A549 (cell line): Measurements from ENCODE around the gene LRIG3. TPM values are rescaled to one million over a fixed set of nuclear protein-coding genes. Genes with fewer than 3 reads are reported as not detected.

ENCODE experiments used
- ATAC-seq, 2 experiments: fragments of 200-7000 bp in 1 of 2; fragments of >200 bp in 1 of 2; cut with Nextera tagmentation in 1 of 2; cut with Tn5 transposase in 1 of 2; 3 replicates each; pipeline versions ENCODE4 v1.8.0 to v1.9.1; 2018 to 2020; ENCODE audit warnings: mild to moderate bottlenecking in 1 of 2, moderate library complexity in 1 of 2
- CTCF ChIA-PET: fragments of 300-600 bp; sonication (Branson Sonifier 250); formaldehyde crosslinking; extraction: SDS; loops from one replicate; lab custom pipeline; 2021; ENCODE audit warnings: antibody characterized with exemption, inconsistent platforms; lab: Yijun Ruan, JAX
- POLR2A ChIA-PET: fragments of 350-600 bp; formaldehyde crosslinking; extraction: SDS; loops from one replicate; lab custom pipeline; 2021; ENCODE audit warnings: antibody characterized with exemption, inconsistent platforms; lab: Yijun Ruan, JAX
- DNase-seq, 2 experiments: peaks; one replicate each; pipeline versions ENCODE4 v3.0.0 to v3.0.0-alpha.2; 2011 to 2016; ENCODE audit warnings: low read depth in 1 of 2, low spot score in 1 of 2
- FAIRE-seq: peaks from 2 replicates; lab custom pipeline; 2011; peaks lifted over from hg19 to GRCh38; lab: Jason Lieb, UNC
- H3K27ac ChIP-seq, 2 experiments: fragments of >200 bp; sonication (Bioruptor Twin); formaldehyde crosslinking; 3 replicates each; pipeline ENCODE4 v1.5.1; 2016 to 2017
- H3K4me1 ChIP-seq: fragments of >200 bp; sonication (Bioruptor Twin); formaldehyde crosslinking; 3 replicates; pipeline ENCODE4 v1.6.1; 2016
- H3K4me2 ChIP-seq: fragments of >200 bp; sonication (Bioruptor Twin); formaldehyde crosslinking; 3 replicates; pipeline ENCODE4 v1.6.1; 2016
- H3K4me3 ChIP-seq: fragments of >200 bp; sonication (Bioruptor Twin); formaldehyde crosslinking; 3 replicates; pipeline ENCODE4 v1.5.1; 2016
- H3K9me3 ChIP-seq: fragments of >200 bp; sonication (Bioruptor Twin); formaldehyde crosslinking; 3 replicates; pipeline ENCODE4 v1.6.1; 2016
- CHD2 ChIP-seq: fragments of 150-350 bp; IDR thresholded peaks from 2 replicates; pipeline ENCODE4 v1.6.1; 2014; ENCODE audit warnings: low read length; ENCODE audit not compliant: partially characterized antibody
- EHF ChIP-seq: fragments of 250-450 bp; sonication (Bioruptor Pico); IDR thresholded peaks from 2 replicates; pipeline ENCODE4 v1.5.0; 2020; ENCODE audit warnings: mild to moderate bottlenecking
- ESRRA ChIP-seq: fragments of 150-350 bp; IDR thresholded peaks from 2 replicates; pipeline ENCODE4 v1.6.1; 2014; ENCODE audit warnings: mild to moderate bottlenecking, low read length, borderline replicate concordance
- FOSL2 ChIP-seq, 2 experiments: fragments of 450-650 bp in 1 of 2; fragments of >200 bp in 1 of 2; sonication (Bioruptor Twin) in 1 of 2; formaldehyde crosslinking; IDR thresholded peaks; 2 replicates each; pipeline versions ENCODE4 v1.5.0 to v1.6.1; 2016 to 2020; ENCODE audit warnings: mild to moderate bottlenecking in 1 of 2, moderate library complexity in 1 of 2
- GATA3 ChIP-seq: IDR thresholded peaks from 2 replicates; pipeline ENCODE4 v1.6.1; 2012; ENCODE audit warnings: borderline replicate concordance
- HOXB5 ChIP-seq: fragments of 250-450 bp; sonication (Bioruptor Pico); IDR thresholded peaks from 2 replicates; pipeline ENCODE4 v1.5.0; 2020; ENCODE audit warnings: mild to moderate bottlenecking, moderate library complexity
- JUN ChIP-seq, 2 experiments: fragments of >200 bp; sonication (Bioruptor Twin); formaldehyde crosslinking; IDR thresholded peaks; 2 replicates in 1 of 2; 3 replicates in 1 of 2; pipeline ENCODE4 v1.6.1; 2016 to 2017
- JUNB ChIP-seq: fragments of >200 bp; sonication (Bioruptor Twin); formaldehyde crosslinking; IDR thresholded peaks from 2 replicates; pipeline ENCODE4 v1.6.1; 2016
- KDM5A ChIP-seq: fragments of 200-600 bp; sonication (generic); IDR thresholded peaks from 2 replicates; pipeline ENCODE4 v1.6.1; 2016; ENCODE audit warnings: antibody characterized with exemption, mild to moderate bottlenecking
- MAZ ChIP-seq: fragments of 150-350 bp; IDR thresholded peaks from 2 replicates; pipeline ENCODE4 v1.6.1; 2014; ENCODE audit warnings: antibody characterized with exemption, low read depth, low read length, borderline replicate concordance
- NFE2L2 ChIP-seq: fragments of 150-350 bp; conservative IDR thresholded peaks from 2 replicates; pipeline ENCODE4 v1.6.1; 2014; ENCODE audit warnings: low read length
- NPAS2 ChIP-seq: fragments of 250-450 bp; sonication (Bioruptor Pico); IDR thresholded peaks from 2 replicates; pipeline ENCODE4 v1.8.0; 2022; ENCODE audit warnings: mild to moderate bottlenecking, moderate library complexity, borderline replicate concordance
- NR3C1 ChIP-seq: fragments of >200 bp; sonication (Bioruptor Twin); formaldehyde crosslinking; IDR thresholded peaks from 3 replicates; pipeline ENCODE4 v1.6.1; 2017
- POLR2A ChIP-seq: IDR thresholded peaks from 2 replicates; pipeline ENCODE4 v1.6.1; 2012; ENCODE audit warnings: mild to moderate bottlenecking, low read length
- POLR2AphosphoS2 ChIP-seq: conservative IDR thresholded peaks from 2 replicates; pipeline ENCODE4 v1.6.1; 2012; ENCODE audit warnings: low read length, improper control_type of control experiment, inconsistent platforms
- RAD21 ChIP-seq, 2 experiments: fragments of >200 bp in 1 of 2; sonication (Bioruptor Twin) in 1 of 2; formaldehyde crosslinking in 1 of 2; IDR thresholded peaks in 1 of 2; conservative IDR thresholded peaks in 1 of 2; 2 replicates in 1 of 2; 3 replicates in 1 of 2; pipeline ENCODE4 v1.6.1; 2012 to 2018; ENCODE audit warnings: inconsistent platforms in 1 of 2
- RFX5 ChIP-seq: fragments of 450-650 bp; IDR thresholded peaks from 2 replicates; pipeline ENCODE4 v1.7.1; 2014; ENCODE audit warnings: antibody characterized with exemption, mild to moderate bottlenecking, moderate library complexity
- SMC3 ChIP-seq: fragments of >200 bp; sonication (Bioruptor Twin); formaldehyde crosslinking; IDR thresholded peaks from 3 replicates; pipeline ENCODE4 v1.6.1; 2018; ENCODE audit warnings: inconsistent platforms
- TFCP2L1 ChIP-seq: fragments of 250-450 bp; sonication (Bioruptor Pico); IDR thresholded peaks from 2 replicates; pipeline ENCODE4 v1.5.0; 2021; ENCODE audit warnings: mild to moderate bottlenecking
- ZNF302 ChIP-seq: fragments of 250-450 bp; sonication (Bioruptor Pico); IDR thresholded peaks from 2 replicates; pipeline ENCODE4 v1.9.0; 2021; ENCODE audit warnings: inconsistent platforms, mild to moderate bottlenecking, moderate library complexity
- ZSCAN20 ChIP-seq: fragments of 250-450 bp; sonication (Bioruptor Pico); IDR thresholded peaks from 2 replicates; pipeline ENCODE4 v1.8.0; 2022; ENCODE audit warnings: mild to moderate bottlenecking, moderate library complexity
- WGBS: methylation state at CpG from one replicate; pipeline ENCODE4 v1.1.6; 2017; ENCODE audit errors: missing lambda C conversion rate; 5-methylcytosine and 5-hydroxymethylcytosine counted together
- polyA plus RNA-seq, 4 experiments: library from polyadenylated mRNA; depleted of rRNA in 3 of 4; stranded (reverse); fragments of >200 nt; fragmentation: RNase III in 1 of 4; extraction: RNeasy Plus Mini Kit Qiagen cat#74134 plus additional on column Dnase treatment in 1 of 4; gene quantifications; 2 replicates in 3 of 4; 3 replicates in 1 of 4; pipeline ENCODE4 v1.2.3, GENCODE V29; 2011 to 2017
- TF ChIP-seq, protein P1 (sequence below): fragments of 250-450 bp; sonication (Bioruptor Pico); IDR thresholded peaks from 2 replicates; pipeline ENCODE4 v1.5.0; 2021; ENCODE audit warnings: mild to moderate bottlenecking, moderate library complexity, borderline replicate concordance
- TF ChIP-seq, protein P2 (sequence below): fragments of 250-450 bp; sonication (Bioruptor Pico); IDR thresholded peaks from 2 replicates; pipeline ENCODE4 v1.5.0; 2020; ENCODE audit warnings: low read depth, mild to moderate bottlenecking, moderate library complexity
- TF ChIP-seq, protein P3 (sequence below): fragments of >200 bp; sonication (Bioruptor Twin); formaldehyde crosslinking; IDR thresholded peaks from 2 replicates; pipeline ENCODE4 v1.6.1; 2016
- TF ChIP-seq, protein P4 (sequence below): IDR thresholded peaks from 2 replicates; pipeline ENCODE4 v1.6.1; 2012
- TF ChIP-seq, protein P5 (sequence below): fragments of 450-650 bp; IDR thresholded peaks from 2 replicates; pipeline ENCODE4 v1.6.1; 2014; ENCODE audit warnings: antibody characterized with exemption

Gene LRIG3
- polyA plus RNA-seq, 2 of the 4 experiments (the other 2 are of a cell fraction): 3.7 to 16.4 TPM

DNA sequence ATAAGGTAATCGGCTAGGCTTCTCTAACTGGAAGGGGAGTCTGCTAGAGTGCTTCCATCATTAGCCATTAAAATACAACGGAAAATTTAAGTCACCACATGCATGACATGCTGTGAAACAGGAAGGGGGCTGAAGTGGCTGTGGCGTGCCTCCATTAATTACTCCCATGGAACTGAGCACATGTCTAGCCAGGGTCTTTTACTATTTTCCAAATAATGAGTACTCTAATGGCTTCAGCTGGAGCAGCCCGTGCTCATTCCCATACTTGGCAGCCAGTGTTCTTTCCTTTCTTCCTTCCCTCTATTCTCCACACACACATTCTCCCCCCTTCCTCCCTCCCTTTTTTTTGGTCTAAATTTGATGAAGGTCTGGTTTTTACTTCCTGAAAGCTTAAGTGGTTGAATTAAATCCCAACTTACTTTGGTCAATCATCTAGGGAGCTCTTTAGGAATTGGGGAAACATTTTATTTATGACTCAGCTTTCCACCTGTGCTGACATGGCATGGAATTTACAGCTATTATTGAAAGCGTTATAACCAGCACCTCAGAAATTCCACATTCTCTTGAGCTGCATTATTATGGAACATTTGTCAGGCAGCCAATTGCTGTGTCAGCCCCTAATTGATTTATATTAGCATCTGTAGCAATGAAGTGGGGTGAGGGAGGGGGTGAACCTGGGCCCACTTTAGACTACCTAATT lies 72.3 kb downstream of the LRIG3 start:
- DNase-seq (no peak), ATAC-seq (no peak), FAIRE-seq (no peak)
- Histone ChIP-seq H3K4me1 (no peaks in the 10 kb centered on the region), H3K4me2 (no peak overlapping the region), H3K27ac (no peak overlapping the region), H3K9me3 (no peaks in the 10 kb centered on the region), H3K4me3 (no peak overlapping the region)
- POLR2A ChIA-PET: no interaction called here
- CTCF ChIA-PET: no interaction called here
- WGBS: 36% methylated on average over 5 of the region's 5 CpGs
- TF ChIP-seq SMC3 (no peak), HOXB5 (CRISPR knock-in tag) (no peak), EHF (CRISPR knock-in tag) (no peak), ZNF302 (no peak), POLR2AphosphoS2 (no peak), RFX5 (no peak), ZSCAN20 (CRISPR knock-in tag) (no peak), ESRRA (no peak), JUNB (no peak), NFE2L2 (no peak), KDM5A (no peak), TFCP2L1 (CRISPR knock-in tag) (no peak)
- TF ChIP-seq, protein P1, sequence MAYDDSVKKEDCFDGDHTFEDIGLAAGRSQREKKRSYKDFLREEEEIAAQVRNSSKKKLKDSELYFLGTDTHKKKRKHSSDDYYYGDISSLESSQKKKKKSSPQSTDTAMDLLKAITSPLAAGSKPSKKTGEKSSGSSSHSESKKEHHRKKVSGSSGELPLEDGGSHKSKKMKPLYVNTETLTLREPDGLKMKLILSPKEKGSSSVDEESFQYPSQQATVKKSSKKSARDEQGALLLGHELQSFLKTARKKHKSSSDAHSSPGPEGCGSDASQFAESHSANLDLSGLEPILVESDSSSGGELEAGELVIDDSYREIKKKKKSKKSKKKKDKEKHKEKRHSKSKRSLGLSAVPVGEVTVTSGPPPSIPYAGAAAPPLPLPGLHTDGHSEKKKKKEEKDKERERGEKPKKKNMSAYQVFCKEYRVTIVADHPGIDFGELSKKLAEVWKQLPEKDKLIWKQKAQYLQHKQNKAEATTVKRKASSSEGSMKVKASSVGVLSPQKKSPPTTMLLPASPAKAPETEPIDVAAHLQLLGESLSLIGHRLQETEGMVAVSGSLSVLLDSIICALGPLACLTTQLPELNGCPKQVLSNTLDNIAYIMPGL: no peak
- TF ChIP-seq, protein P2, sequence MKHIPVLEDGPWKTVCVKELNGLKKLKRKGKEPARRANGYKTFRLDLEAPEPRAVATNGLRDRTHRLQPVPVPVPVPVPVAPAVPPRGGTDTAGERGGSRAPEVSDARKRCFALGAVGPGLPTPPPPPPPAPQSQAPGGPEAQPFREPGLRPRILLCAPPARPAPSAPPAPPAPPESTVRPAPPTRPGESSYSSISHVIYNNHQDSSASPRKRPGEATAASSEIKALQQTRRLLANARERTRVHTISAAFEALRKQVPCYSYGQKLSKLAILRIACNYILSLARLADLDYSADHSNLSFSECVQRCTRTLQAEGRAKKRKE: no peak

DNA sequence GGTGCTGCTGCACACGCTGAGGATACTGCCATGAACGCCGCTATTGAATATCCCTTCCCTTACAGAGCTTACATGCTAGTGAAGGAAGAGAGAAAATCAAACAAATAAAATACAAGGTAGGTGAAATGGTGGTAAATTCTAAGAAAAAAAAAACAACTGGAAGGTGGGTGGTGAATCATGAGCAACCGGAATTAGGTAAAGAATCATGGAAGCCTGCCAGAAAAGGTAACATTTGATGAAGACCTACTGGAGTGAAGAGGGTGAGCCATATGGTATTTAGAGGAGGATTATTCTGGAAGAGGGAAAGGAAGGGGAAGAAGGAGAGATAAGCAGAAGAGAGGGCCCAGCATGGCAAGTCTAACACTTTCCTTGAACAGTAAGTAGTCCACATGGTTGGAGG lies 76.1 kb downstream of the LRIG3 start:
- H3K9me3 ChIP-seq: peaks cover 12% of the 10 kb centered on the region; the same call in 2 of the 3 replicates
- ChIA-PET CTCF (no interaction called here), POLR2A (no interaction called here)
- no peak for DNase-seq
- no peak for FAIRE-seq
- no peak overlapping the region for H3K4me2 ChIP-seq
- H3K27ac ChIP-seq: no peak overlapping the region
- ATAC-seq: no peak
- 63% methylated on average over 4 of the region's 4 CpGs for WGBS
- H3K4me3 ChIP-seq: no peak overlapping the region
- no peaks in the 10 kb centered on the region for H3K4me1 ChIP-seq
- TF ChIP-seq NPAS2 (CRISPR knock-in tag): no peak
- TF ChIP-seq NR3C1: no peak
- TF ChIP-seq GATA3: no peak
- TF ChIP-seq RAD21 (conservative IDR thresholded peaks at IDR 0.05 in 1 of 2, IDR thresholded peaks at IDR 0.05 in 1 of 2): no peak
- TF ChIP-seq, protein P3, sequence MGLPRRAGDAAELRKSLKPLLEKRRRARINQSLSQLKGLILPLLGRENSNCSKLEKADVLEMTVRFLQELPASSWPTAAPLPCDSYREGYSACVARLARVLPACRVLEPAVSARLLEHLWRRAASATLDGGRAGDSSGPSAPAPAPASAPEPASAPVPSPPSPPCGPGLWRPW: no peak
- no peak for TF ChIP-seq MAZ
- no peak for TF ChIP-seq CHD2
- TF ChIP-seq, protein P4, sequence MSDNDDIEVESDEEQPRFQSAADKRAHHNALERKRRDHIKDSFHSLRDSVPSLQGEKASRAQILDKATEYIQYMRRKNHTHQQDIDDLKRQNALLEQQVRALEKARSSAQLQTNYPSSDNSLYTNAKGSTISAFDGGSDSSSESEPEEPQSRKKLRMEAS: no peak
- no peak for TF ChIP-seq FOSL2 (IDR thresholded peaks at IDR 0.05)
- no peak for TF ChIP-seq FOSL2 (CRISPR knock-in tag; IDR thresholded peaks at IDR 0.05)
- TF ChIP-seq, protein P5, sequence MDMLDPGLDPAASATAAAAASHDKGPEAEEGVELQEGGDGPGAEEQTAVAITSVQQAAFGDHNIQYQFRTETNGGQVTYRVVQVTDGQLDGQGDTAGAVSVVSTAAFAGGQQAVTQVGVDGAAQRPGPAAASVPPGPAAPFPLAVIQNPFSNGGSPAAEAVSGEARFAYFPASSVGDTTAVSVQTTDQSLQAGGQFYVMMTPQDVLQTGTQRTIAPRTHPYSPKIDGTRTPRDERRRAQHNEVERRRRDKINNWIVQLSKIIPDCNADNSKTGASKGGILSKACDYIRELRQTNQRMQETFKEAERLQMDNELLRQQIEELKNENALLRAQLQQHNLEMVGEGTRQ: no peak
- no peak for TF ChIP-seq JUN (IDR thresholded peaks at IDR 0.05)
- TF ChIP-seq POLR2A: no peak
- no peak for TF ChIP-seq POLR2AphosphoS2
- no peak for TF ChIP-seq ESRRA
- no peak for TF ChIP-seq EHF (CRISPR knock-in tag)
